GM21447 (cell line): ENCODE data around the gene NR6A1.
A peak's percentile ranks its signal among the peaks of the same experiment; 100 is the strongest.

ENCODE experiments used
- ATAC-seq: cut with Tn5 transposase; IDR thresholded peaks from one replicate; pipeline ENCODE4 v1.9.1; 2021; ENCODE audit not compliant: unreplicated experiment

NR6A1 gene

DNA sequence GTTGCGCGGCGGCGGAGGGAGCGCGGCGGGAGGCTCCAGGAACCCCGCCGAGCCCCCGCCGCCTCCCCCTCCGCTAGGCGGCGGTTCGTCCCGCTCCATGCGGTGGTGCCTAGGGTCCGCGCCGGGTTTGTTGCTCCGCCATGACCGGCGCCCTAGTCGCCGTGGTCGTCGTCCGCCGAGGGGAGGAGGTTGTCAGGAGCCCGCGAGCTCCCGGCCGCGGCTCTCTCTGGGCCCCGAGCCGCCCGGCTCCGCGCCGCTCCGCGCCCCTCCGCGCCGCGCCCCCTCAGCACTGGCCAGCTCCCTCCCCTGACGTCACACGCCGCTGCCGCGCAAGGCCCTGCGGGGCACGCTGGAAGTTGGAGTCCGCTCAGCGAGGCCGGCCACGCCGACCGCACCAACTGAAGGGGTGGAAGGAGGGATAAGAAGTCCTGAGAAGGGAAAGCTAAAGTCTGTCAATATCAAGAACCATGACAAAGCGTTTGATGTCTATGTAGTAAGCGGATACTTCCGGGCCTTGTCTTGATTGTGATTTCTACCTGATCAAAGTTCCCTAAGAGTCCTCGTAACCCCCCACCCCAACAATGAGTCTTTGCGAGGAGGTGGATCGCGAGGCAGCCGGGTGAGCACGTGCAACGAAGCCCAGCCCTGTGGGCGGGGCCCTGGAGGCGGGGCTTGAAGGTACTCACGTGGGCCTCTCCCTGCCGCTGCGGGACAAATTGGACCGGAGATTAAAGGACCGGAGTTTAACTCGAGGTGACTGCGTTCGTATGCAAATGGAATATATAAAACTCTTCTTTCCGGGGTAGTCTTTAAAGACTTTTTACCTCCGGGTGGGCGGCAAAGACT is at the start of gene NR6A1:
TSS of gene NR6A1 (minus strand) at position 291 of the 846 bp plus-strand sequence.
- ATAC-seq: peak; percentile 85

DNA sequence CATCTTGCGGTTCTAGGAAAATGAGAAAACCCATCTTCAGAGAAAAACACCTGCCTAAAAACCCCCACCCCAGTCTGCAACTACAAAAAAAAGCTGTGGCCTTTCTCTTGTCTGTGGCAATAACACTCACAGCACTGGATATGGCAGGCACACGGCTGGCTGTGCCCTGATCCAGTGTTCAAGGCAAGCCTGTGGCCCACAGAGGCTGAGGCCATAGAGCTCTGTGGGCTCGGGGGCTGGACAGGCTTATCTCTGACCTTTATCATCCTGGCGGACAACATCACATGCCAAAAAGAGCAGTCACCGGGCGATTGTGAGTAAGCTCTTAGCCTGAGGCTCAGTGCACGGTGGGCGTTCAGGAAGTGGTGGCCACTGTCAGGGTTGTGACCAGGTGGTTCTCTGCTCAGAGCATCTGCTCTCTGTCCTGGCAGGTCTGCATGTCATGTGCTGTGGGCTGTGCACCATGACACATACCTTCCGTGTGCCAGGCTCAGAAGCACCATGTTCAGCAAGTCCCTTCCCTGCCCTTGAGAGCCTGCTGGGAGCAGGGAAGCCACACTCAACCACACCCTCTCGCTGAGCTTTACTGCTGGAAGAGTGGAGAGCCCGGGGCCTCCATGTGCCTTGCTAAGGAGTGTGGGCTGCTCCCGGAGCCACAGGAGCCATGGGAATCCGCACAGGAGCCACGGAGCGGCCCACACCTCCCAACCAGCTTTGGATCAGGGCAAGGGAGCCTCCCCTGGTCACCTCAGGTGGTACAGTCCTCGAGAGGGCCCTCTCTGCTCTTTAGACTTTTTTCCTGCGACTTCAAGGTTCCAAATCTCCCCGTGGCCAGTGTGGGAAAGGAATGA is 47.5 kb upstream of the NR6A1 start:
- no peak for ATAC-seq

DNA sequence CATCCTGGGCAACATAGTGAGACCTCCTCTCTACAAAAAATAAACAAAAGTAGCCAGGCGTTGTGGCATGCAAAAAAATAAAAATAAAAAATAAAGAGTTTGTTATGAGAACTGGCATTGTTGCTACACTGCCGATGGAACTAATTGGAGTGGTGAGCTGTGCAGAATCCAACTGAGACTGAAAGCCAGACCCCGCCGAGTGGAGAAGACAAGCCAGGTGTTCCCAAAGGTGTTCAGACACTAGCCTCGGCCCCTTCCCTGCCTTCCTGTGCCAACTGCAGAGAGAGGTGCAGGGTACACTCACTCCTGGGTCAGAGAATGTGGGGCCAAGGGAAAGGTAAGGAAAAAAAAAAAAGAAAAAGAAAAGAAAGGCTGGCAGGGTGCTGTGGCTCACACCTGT is 44.5 kb upstream of the NR6A1 start:
- ATAC-seq: no peak

DNA sequence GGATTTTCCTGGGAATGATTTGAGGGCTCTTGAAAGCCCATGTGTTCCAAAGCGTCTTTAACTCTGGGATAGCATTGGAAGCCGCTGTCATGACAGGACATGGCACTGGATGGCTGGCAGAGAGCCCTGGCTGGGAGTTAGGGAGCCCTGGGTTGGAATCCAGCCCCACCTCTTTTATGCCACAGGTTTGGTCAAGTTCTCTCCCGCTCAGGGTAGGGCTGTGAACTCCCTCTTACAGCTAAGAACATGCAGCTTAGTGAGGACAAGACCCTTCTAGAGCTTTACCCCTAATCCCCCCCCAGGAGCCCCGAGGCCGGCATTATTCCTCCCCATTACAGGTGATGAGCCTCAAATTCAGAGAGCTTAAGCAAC is 43.0 kb upstream of the NR6A1 start:
- ATAC-seq: no peak

DNA sequence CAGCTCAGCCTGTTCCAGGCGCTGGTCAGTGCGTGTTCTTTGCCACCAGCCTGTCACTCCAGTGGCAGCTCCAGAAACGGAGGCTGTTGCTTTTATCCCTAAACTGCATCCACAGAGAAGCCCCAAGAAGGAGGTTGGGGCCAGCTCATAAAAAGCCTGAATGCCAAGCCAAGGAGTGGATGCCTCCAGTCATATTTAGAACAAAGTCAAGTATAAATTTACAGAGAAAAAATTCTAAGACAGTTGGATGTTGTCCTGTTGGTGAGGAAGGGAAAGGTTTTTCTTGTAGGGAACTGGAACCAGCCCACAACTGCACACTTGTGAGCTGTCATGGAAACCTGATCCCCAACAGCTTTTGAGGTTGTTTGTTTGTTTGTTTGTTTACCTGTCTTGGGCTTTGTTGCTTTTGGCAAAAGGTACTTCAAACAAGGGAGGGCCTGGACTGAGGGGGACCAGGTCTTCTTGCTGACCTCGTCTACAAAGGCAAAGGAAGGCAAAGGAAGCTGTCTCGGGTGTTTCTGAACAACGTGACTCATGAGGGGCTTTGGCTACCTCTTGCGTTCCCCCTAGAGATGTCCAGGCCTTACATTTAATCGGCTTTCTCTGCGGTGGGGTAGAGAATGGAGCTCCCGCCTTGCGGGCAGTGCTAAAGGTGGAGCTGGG is 42.5 kb upstream of the NR6A1 start:
- ATAC-seq: no peak

DNA sequence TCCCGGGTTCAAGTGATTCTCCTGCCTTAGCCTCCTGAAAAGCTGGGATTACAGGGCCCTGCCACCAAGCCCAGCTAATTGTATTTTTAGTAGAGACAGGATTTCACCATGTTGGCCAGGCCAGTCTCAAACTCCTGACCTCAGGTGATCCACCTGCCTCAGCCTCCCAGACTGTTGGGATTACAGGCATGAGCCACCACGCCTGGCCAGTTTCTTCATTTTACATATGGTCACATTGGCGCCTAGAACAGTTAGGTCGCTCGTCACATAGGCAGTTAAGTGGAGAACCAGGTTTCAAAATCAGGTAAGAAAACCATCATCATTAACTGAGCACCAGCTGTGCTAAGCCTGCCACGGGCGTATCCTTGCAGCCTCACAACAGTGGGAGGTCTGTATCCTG is 41.9 kb upstream of the NR6A1 start:
- no peak for ATAC-seq

DNA sequence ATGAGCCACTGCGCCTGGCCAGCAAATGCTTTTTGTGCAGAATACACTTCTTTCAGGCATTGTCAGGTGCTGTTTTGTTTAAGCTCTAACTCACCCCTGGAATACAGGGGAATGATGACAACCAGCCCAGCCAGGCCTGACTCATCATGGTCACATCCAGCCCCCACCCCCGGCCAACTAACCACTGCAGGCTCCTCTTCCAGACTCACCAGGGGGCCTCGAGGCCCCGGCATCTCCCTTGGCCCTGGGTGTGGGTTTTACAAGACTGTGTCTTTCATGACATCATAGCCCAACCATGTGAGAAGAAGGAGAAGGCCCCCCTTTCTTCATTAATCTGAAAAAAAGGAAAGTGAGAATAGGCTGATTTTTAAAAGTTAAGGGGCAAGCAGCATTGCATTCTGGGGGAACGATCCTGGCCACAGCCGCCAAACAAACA is 41.3 kb upstream of the NR6A1 start:
- ATAC-seq: no peak

DNA sequence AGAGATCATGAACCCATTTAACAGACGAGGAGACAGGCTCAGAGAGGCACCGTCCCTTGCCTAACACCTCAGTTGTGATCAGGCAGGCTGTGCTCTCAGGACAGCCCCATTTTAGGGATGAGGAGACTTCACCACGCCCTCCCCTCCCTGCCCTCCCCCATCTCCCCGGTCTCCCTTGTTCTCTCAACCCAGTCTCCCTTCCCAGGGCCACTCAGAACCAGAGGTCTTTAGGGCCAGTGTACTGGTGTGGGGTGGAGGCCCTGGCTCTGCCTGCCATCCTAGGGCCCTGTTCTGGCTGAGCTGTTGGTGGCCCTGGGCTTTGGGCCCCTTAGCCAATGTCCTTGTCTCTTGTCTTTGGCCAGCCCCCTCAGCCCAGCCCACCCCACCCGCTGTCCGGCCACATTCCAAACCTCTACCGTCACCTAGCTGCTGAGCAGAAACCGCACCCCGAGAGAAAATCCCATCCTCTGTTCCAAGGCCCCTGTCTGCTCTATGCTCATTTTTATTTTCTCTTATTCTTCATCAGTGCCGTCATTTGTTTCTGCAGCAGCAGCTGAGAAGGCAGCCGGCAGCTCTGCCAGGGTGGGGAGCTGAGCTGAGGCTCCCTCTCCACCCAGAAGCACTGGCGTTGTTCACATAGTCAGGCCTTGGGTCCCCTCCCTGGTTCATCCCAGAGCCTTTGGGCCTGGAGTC is 39.7 kb upstream of the NR6A1 start:
- no peak for ATAC-seq

DNA sequence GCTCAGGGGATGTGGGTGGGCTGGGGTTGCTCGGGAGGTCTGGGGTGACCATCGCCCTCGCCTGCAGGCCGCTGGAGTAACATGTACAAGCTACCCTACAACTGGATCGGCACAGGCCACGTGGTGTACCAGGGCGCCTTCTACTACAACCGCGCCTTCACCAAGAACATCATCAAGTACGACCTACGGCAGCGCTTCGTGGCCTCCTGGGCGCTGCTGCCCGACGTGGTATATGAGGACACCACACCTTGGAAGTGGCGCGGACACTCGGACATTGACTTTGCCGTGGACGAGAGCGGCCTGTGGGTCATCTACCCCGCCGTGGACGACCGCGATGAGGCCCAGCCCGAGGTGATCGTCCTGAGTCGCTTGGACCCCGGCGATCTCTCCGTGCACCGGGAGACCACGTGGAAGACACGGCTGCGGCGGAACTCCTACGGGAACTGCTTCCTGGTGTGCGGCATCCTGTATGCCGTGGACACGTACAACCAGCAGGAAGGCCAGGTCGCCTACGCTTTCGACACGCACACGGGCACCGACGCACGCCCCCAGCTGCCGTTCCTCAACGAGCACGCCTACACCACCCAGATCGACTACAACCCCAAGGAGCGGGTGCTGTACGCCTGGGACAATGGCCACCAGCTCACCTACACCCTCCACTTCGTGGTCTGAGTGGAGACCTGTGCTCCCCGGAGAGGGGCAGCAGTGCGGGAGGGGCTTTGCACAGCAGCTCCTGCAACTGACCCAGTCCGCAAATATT is 38.8 kb upstream of the NR6A1 start:
- no peak for ATAC-seq

DNA sequence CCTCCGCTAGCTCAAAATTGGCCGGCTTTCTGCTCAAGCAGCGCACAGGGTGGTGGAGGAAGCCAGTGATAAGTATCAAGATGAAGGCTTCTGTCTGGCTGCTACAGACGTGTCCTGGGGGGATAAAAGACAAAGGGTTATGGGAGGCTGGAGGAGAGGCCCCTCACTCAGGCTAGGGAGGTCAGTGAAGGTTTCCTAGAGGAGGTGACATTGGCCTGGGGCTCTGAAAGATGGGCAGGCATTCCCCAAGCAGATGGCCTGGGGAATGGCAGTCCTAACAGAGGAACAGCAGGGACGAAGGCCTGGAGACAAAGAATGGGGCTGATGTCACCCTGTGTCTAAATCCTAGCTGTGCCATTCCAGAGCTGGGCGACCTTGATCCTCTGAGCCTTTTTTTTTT is 38.1 kb upstream of the NR6A1 start:
- no peak for ATAC-seq

DNA sequence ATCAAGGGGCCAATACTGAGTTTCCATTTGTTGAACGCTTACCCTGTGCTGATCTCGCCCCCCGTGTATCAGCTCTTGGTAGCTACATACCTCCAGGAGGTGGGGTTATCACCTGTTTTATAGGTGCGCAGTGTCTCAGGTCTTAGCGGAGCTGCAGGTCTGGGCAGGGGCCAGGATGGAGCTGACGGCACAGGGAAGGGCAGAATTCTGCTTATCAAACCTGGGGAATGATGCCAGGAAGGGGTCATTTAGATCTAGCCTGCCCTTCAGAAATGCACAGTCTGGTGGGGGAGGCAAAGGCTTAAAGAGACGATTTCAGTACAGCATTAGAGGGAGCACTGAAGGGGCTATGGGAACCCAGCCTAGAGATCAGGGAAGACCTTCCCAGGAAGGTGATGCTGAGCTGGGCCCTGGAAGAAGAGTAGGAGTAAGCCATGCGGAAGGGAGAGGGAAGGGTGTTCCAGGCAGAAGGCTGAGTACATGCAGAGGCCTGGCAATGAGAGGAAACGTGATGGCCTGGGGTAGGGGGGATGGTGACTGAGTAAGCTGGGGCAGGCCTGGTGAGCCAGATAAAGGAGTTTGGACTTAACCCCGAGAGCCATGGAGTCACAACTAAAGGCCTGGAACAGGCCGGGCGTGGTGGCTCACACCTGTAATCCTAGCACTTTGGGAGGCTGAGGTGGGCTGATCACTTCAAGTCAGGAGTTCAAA is 37.3 kb upstream of the NR6A1 start:
- ATAC-seq: no peak

DNA sequence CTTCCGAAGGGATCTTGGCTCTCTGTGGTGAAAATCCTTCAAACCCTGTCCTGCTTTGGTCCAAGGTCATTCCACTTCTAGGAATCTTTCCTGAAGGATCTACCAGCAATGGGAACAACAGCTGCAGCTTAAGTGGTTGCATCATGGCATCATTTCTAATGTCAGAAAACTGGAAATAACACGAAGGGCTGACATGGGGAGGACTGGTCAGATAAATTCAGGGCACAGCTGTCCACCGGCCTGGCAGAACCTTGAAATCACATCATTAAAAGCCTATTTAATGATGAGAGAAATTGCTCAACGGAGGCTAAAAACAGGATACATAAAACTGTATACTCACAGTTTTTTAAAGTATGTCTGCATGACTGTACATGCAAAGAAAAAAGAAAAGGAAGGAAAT is 34.1 kb upstream of the NR6A1 start:
- ATAC-seq: no peak

DNA sequence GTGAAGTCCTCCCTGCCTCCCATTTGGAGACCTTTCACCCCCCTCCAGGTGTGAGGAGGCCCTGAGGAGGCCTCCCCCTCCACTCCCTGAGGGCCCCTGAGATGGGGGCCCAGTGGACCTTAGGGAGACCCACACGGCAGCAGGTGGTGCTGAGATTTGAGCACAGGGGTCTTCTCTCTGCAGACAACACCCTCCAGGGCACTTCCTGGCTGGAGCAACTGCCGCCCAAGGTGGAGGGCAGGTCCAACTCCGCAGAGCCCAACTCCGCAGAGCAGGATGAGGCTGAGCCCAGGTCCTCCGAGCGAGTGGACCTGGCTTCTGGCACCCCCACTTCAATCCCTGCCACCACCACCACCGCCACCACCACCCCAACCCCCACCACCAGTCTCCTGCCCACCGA is 32.8 kb upstream of the NR6A1 start:
- no peak for ATAC-seq

DNA sequence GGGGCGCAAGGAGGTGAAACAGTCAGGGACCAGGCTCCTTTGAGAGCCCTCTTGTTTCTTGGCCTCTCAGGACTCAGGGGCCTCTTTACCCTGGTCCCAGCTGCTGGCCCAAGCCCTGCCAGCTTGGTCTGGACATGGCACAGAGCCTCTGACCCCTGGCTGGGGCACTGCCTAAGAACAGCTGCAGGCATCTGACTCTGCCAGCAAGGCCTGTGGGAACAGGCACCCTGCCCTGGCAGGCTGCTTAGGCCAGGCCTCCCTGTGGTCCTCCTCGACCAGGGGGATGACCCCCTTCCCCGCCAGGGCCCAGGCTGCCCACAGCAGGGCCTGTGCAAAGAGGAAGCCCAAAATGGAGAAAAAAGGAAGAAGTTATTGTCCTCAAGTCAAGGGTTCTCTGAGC is 31.3 kb upstream of the NR6A1 start:
- no peak for ATAC-seq

DNA sequence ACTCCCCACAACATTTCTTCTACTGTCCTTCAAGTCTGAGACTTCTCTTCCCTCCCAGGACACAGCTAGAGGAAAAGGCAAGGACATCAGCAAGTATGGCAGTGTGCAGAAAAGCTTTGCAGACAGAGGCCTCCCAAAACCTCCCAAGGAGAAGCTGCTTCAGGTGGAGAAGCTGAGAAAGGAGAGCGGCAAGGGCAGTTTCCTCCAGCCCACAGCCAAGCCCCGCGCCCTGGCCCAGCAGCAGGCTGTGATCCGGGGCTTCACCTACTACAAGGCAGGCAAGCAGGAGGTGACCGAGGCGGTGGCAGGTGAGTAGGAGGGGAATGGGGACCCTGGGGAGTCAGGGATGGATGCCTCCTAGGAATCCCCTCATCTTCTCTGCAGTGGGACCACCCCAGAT is 30.2 kb upstream of the NR6A1 start:
- ATAC-seq: no peak

DNA sequence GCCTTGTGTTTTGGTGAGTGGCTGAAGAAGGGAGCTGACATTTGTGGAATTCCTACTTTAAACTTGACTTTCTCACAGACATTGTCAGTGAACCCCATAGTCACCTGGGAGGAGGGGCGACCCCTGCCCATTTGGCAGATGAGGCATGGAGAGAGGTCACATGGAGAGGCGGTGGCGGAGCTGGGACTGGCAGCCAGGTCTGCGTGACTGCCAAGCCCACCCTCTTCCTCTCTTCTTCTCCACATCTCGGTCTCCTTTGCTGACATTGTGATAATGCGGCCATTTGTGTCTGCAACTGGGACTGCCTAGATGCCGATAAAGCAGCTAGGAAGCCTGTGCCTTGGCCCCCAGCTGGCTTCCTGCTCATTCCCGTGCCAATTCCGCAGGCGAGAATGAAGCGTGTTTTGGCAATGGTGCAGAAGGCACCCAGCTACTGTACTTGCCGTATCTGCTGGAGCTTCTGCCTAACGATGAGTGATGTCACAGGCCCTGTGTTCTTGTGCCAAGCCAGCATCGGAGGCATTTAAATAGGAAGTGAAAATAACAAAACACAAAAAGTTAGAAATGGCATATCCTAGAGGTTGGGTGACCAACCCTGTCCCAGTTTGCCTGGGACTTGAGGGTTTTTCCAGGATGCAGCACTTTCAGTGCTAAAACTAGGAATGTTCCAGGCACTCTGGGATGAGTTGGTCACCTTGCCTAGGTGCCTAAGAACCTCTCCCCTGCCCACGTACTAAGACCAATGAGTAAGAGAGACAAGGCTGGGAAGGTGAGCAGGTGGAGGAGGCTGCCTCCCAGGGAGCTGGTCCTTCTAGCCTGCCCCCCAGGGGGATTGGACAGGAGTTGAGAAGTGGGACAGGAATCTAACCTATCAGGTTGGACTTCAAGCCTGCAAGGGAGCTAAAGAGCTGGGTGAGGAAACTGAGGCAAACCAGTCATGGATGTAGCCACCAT is 29.5 kb upstream of the NR6A1 start:
- ATAC-seq: no peak

DNA sequence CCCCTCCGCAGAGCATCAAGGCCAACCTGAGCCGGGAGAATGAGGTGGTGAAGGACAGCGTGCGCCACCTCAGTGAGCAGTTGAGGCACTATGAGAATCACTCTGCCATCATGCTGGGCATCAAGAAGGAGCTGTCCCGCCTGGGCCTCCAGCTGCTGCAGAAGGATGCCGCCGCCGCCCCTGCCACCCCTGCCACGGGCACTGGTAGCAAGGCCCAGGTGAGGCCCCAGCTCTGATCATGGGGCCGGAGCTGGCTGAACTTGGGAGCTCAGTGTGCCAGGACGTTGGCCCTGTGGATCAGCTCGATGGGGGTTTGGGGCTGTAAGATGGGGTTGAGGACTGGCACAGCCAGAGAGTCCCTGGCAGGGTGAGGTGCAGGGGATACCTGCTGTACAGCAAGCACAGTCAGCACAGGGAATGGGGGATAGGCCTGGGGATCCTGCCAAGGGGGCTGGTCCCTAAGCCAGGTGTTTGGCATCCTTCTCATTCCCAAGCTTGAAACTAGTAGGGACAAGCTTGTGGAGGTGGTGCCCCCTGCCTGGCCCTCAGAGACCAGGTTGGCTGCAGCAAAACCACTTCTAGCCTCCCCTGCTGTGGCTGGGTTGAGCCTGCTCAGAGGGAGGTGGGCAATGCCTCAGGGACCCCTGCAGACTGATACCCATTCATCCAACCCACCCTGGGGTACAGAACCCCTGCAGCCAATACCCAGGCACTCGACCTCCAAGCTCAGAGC is 28.3 kb upstream of the NR6A1 start:
- ATAC-seq: no peak
